Hepatocyte (in vitro differentiated cells): Measurements from ENCODE around the gene NLRX1.
"Not testable (repeated sequence)": the region's sequence is repeated elsewhere in the genome, so short reads cannot be mapped to it uniquely, and the experiment has no call there.

Source experiments
- CTCF ChIP-seq: fragments of 200-600 bp; sonication (generic); IDR thresholded peaks from 2 replicates; pipeline ENCODE4 v1.5.1; 2016; ENCODE audit warnings: antibody characterized with exemption, mild to moderate bottlenecking; ENCODE audit not compliant: poor library complexity
- EZH2 ChIP-seq: fragments of 200-600 bp; sonication (generic); IDR thresholded peaks from 2 replicates; pipeline ENCODE4 v1.6.1; 2016; ENCODE audit warnings: antibody characterized with exemption, mild to moderate bottlenecking, borderline replicate concordance

GRCh38 chr11:119167077-119167458 is 1.5 kb upstream of the NLRX1 start:
- TF ChIP-seq CTCF, EZH2: not testable (repeated sequence)
